Renal cortex interstitium (tissue), 15 donors: ENCODE results near the gene FREY1. TPM values are rescaled to one million over a fixed set of nuclear protein-coding genes. Genes with fewer than 3 reads are reported as not detected.

Experiments used
- DNase-seq, 11 donors: peaks; one replicate each; pipeline ENCODE4 v3.0.0-alpha.2; 2013; ENCODE audit warnings: low read depth in 9 of 11, low spot score in 4 of 11; ENCODE audit errors: extremely low read depth in 1 of 11
- long read RNA-seq, 16 experiments: transcript quantifications; one replicate each; lab custom pipeline, GENCODE V29; 2026
- polyA plus RNA-seq, 3 donors: library from polyadenylated mRNA; unstranded; fragments of 120-200 nt; gene quantifications; one replicate each; pipeline ENCODE4 v1.2.1, GENCODE V29; 2013; ENCODE audit not compliant: insufficient read length in 3 of 3

The FREY1 gene, protein sequence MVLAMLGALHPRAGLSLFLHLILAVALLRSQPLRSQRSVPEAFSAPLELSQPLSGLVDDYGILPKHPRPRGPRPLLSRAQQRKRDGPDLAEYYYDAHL
- polyA plus RNA-seq: under 1 TPM in 2 of 3 donors, not detected in 1; 0.25 to 0.66 TPM
- long read RNA-seq, donor 1: 0 reads
- long read RNA-seq, donor 2: 0 reads
- long read RNA-seq, donor 3: 0 reads
- long read RNA-seq, donor 4: 0 reads
- long read RNA-seq, donor 5: 0 reads
- long read RNA-seq, donor 6: 0 reads
- long read RNA-seq, donor 7: 0 reads
- long read RNA-seq, donor 8: 0 reads
- long read RNA-seq, donor 9: 0 reads
- long read RNA-seq, donor 10: 0 reads
- long read RNA-seq, donor 11: 0 reads
- long read RNA-seq, donor 12: 0 reads
- long read RNA-seq, donor 13: 0 reads
- long read RNA-seq, donor 14: 0 reads
- long read RNA-seq, donor 15: 0 reads
- long read RNA-seq, donor 16: 0 reads

DNA sequence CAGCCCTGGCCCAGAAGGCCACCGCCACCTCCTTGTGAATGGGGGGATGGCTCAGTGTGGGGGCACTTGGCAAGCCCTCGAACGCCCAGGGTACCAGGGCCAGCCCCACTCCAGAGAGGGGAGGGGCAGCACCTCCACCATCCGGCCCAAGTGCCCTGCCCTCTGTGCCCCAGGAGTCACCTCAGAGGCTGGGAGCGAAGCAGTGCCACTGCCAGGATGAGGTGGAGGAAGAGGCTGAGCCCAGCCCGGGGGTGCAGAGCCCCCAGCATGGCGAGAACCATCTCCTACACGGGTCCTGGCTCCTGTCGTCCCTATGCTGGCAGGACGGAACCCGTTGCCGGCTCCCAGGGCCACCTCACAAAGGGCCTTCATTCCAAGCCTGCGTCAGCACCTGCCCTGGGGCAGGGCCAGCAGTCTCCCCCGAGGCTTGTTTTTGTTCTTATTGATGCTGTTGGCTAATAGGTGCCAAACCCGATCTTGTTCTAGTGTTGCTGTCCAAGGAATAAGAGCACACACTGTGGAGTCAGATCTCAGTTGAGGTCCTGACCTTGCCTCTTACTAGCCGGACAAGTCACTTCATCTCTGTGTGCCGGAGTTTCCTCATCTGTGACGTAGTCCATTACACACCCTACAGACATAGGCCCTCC, at the start of gene FREY1:
Gene FREY1 (minus strand): TSS at position 307 of the 647 bp plus-strand sequence. CDS start 26 bp downstream, at position 281.
- DNase-seq: no peak

DNA sequence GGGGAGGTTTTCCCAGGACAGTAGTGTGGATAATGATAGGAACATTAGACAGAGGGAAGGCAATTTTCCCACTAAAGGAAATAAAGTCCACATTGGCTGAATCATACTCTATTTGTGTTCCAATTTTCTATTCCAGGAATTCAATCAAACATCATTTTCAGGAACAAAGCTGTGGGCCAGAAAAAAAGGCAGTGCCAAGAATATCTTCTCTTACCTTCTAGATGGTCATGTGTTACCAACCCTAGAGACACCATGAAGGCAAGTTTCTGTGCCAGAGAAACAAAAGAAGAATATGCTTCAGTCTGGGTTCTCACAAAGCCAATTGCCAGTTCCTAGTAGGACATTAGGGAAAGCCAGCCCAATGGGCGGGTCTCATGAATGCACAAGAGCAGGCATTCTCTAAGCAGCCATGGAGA, 42.9 kb upstream of the FREY1 start:
- DNase-seq: no peak

DNA sequence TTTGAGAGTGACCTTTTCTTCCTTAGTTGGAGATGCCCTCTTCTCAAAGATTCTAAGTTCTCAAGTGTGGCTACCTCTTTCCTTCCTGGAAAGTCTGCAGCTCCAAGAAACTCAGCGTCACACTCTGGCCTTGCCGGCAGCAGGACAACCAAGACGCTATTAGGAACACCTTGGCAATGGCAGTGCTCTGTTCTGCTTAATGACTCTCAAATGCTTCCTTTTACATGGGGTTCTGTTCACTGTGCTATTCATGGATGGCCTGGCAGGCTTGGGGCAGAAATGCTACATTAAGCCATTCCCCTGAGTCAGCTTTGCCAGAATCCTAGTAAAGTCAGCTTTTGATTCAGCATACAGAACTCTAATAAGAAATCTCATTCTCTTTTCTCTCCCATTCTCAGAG, 41.3 kb upstream of the FREY1 start:
- DNase-seq: peak in 2 of 11 donors; percentile 27 to 32

DNA sequence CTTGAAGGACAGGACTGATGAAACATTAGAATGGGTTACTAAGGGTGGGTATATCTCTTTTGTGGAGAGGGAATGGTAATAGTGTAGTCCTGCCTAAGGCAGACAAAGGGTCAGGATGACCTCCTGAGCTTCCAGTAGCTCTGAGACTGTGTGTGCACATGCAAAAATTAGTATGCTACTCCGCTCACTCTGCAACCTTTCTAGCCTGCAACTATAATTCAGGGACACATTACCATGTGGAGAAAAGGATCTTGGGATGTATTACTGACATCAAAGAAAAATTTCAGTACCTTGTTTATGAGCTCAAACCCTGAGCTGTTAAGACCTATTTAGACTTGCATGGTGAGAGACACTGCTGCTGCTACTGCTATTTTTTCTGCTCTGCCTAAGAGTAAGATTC, 40.8 kb upstream of the FREY1 start:
- DNase-seq: no peak

DNA sequence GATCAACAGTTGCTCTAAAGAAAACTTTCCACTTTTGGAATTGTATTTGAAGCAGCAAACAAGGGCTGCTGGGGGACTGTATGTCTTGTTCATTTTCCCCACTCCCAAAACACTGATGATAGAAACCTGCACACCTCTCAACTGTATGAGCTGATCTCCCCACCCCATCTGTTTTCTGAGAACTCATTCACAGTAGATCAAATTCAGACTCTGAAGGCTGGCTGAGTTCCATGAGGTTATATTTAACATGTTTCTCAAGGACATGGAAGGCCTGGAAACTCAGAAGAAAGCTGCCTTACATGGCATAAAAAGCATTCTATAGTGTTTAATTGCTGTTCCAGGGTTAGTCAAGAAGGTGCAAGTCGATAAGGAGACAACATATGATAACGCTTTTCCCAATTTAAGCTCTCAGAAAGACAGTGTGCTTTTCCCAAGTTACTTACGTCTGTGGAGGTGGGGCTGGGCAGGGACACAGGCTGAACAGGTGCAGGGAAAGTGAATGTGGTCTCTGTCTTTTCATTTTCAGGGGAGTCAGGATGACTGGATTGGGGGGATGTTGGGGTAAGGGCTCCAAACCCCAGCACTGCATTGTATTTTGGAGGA, 38.4 kb upstream of the FREY1 start:
- DNase-seq: no peak

DNA sequence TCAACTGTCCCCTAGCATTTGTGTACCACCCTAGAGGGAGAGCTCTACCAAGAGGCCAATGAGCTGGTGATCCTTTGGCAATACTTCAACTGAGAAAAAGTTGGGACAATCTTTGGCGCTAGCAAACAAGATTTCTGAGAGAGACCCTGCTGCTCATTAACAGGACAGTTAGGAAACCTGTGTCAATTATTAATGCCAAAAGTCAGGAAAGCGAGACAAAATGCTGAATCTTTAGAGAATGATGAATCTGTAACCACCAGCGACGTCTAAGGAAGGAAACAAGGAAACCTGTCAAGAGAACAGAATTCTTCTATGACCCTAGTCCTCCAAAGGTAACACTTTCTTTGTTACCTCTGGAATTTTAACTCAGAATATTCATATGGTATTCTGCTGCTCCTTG, 35.3 kb upstream of the FREY1 start:
- DNase-seq: peak in 1 of 11 donors; percentile 35

DNA sequence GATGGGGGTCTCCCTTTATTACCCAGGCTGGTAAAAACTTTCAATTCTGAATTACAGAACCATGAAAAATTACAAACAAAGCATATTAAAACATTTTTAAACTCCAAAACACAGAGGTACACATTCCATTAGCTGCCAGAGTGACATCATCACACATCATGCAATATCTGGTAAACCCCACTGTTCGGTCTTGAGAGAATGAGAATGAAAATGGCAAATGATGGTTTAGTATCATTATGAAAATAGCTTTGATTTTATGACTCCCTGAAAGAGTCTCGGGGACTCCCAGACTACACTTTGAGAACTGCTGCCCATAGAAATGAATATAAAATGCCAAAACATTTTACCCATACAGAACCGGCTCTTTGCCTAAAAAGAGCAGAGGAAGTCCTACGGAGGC, 34.2 kb upstream of the FREY1 start:
- DNase-seq: no peak

DNA sequence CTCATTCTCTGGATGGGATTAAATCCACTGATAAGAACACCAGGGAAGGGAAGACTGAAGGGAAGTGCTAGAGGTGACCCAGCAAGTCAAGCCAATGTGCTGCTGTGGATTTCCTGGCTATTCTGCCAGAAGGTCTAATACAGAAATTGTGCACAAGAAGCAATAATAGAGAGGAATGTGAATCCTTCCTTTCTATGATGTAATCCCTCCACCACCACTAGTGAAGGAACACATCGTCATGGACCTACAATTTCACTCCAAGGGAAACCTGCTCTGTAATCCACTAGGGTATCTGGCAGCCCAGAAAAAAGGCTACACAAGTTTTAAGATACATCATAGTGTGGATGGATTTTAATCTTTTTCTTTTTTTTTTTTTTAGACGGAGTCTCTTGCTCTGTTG, 32.8 kb upstream of the FREY1 start:
- no peak for DNase-seq

DNA sequence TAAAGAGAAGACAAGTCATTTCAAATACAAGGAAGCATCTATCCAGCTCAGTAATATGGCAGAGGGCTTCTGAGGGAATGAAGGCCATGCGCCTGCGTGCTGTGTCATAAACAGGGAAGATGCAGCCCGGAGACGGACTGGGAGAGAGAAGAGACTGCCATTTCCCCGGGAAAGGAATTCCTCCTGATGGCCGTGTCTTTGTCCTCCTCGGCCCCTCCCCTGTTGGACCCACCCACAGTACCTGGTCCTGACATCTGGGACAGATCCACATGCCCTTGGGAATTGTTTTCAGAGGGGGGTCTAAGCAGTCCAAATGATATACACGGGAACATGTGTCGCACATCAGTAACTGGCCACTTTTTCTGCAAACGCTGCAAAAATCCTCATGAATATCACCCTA, 30.8 kb upstream of the FREY1 start:
- no peak for DNase-seq

DNA sequence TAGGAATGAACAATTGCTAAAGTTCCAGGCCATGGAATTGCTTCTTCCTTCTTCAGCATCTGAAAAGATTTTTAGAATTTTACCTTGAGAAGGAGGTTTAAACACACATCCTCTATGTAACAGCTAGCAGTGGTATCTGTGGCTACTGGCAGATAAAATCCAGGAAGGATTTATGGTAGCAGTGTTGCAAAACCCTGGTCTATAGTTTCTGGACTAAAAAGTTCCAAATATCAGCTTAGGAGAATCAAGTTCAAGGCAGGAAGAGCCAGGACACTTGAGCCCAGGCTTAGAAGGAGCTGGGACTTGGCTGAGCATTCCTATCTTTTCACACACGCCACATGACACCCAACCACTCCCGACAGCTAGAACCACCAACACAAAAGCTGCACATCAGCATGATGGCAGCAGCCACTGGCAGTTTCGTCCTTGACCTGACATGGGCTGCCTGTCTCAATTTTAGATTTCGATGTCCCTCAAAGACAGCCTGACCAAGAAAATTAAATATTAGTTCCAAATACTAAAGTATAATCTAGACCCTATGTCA, 29.5 kb upstream of the FREY1 start:
- no peak for DNase-seq

DNA sequence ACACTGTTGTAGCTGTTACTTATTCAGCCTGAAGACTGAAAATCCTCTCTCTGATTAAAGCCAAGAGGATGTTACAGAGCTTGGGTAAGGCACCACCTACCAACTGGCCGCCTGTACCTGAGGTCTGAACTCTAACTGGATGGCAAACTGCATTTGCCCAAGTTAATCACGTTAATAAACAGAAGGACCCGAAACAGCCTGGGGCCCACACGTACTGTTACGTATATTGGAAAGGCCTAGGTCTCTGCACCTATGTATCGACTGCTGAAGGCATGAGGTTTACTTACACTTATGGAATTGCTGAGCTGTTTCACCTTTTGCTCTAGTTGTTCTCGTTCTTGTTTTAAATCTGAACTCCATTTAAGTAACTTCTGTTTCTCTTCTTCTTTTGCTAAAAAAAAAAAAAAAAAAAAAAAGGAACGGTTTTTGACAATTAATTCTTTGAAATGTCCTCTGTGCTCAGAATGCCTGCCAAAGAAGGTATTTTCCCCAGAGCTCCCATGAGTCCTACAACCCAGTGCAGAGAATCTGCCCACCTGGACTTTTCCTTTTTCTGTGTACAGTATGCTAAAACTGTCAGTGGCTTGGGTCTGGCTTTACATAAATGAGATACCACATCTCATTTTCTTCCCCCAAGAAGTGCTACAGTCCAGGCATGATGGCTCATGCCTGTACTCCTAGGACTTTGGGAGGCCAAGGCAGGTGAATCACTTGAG, 28.4 kb upstream of the FREY1 start:
- no peak for DNase-seq

DNA sequence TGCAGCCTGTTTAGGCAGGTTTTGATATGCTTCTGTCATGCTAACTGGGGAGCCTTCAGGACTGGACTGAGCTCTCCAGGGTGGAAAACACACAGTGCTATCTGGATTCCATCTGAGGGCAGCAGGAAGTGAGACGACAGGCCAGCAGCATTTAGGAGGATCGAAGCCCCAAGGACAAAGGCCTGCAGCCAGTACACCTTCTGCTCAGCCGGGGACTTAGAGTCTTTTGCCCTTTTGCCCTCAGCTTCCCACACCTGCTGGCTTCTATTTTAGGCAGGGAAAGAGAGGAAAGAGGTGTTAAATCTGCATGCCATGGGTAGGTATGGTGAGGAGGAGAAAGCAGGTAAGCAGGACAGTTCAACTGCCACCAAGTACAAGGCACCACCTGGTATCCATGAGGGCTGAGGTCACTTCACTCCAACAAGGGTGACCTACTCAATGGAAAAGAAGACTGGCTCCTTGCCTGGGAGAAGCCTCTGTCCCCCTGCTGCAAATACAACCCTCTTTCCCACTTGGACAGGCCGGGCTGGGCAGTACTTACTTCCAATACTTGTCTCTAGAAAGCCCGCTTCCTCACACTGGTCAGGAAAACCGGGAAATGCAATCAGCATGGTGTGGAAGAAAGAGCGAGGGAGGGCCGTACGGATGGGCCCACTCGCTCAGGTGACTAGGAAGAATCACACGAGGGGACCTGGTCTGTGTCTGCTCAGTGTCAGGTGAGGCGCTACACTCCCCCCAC, 27.7 kb upstream of the FREY1 start:
- no peak for DNase-seq

DNA sequence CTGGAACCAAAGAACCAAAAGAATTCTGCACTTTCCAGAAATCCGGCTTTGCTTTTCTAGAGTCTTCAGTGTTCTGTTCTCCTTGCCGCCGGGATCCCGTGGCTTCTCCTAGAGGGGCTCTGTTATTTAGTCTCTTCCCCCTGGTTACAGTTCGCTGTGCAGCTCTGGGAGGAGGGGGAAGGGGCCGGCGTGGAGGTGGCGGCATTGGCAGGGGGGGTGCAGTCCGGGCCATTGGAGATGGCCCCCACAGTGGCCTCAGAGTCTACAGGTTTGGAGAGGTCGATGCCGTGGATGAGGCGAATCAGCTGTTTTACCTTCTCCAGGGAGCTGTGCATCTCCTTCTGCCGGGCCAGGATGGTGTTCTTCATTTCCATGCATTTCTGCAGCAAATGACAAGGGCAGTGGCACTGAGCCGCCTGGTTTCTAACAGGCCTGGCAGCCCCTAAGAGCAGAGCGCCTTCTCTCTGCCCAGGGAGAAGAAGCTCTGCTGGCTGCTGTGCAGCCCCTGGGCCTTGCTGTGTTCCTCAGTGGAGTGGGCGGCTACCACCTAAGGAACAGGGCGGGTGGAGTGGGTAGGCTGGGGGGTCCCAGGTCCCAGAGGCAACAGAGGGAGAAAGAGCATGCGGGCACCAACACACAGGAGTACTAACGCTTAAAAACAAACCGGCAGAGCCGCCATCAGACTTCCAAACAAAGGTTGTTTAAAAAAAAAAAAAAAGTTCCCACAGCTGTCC, 26.9 kb upstream of the FREY1 start:
- no peak for DNase-seq

DNA sequence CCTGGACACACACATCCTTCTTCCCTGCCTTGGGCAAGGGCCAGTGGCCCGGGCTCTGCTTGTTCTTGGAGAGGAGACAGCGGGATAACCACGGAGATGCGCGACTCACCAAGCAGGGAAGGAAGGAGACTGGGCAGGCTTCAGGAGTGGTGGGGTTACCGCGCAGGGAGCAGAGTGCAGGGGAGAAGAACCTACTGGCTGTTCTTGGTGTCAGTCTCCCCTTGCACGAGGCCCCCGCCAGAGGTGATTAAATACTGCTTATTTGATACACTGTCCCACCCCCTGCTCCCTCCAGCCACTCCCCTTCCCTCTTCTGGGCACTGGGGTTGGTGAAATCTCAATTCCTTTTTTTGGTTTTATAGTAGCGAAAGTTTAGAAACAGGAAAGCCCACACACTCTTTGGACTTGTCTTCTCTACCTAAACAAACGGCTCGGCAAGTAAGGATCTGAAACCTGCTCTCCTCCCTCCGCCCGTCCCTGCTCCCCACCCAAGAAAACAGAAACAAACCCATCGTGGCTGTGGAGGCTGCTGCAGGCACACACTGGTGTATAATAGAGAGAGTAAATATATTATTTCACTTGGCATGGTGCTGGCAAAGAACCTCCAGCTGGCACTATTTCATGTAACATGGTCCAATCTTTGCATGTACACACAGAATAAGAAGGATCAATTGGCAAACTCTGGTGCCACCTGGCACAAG, 26.2 kb upstream of the FREY1 start:
- DNase-seq: no peak

DNA sequence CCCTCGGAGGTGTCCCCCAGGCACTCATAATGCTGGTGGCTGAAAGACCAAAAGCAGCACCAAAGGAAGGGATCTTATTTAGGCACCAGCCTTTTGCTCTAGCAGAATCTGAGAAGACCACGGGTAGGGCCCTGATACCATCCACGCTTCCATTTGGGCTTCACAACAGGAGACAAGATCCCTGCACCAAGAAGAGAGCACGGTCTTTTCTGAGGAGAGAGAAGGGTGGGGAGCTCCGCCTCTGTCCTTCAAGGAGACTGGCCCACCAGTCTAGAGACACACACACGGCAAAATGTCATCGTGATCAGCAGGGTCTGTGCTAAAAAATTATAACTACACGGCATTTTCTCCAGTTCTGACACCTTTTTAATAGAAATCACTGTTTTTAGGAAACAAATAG, 25.1 kb upstream of the FREY1 start:
- no peak for DNase-seq

DNA sequence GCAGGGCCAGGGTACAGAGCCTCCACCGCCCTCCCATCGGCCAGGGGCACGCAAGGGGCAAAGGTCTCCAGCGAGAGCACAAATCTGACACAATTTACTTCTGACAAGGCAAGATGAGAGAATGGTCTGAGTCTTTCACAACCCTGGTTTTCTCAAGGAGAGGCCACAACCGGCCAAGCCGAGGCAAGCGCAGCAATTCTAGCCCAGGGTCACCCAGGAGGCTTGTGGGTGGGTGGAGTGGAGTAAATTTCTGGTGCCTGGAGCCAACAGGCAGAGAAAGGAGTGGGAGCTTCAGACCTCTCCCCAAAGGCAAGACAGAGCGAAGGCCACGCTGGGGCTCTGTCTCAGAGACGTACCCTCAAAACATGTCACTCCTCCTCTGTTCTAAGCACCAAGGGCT, 24.7 kb upstream of the FREY1 start:
- no peak for DNase-seq

DNA sequence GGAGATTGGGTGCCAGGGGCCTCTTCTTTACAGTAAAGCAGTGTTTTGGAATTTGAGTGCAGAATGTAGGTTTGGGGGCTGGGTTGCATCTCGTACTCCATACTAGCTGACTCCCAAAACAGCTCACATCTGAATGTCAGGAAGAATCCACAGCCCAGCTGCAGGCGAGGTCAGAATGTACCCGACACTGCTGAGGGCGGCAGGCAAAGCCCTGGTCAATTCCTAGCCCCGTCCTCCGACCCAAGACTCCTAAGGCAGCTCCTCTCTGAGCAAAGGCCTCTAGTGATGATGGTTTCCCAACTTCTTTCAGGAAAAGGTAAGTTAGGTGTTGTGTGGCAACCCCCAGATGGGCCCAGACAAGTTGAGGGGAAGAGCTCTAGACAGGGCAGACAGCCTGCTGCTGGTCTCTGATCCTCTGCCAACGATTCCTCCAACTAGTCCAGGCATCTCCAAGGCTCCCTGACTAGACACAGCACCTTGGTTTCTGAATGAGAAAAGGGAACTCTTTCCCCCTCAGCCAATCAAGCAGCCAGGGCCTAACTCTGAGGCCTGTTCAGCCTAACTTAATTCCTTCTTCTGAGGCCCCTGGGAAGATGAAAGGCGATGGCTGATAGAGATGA, 24.0 kb upstream of the FREY1 start:
- DNase-seq: no peak
